H1 (cell line): Measurements from ENCODE around the gene THYN1. TPM values are rescaled to one million over a fixed set of nuclear protein-coding genes. Genes with fewer than 3 reads are reported as not detected.

Experiments
- HDAC6 ChIP-seq: IDR thresholded peaks from one replicate; pipeline ENCODE4 v1.7.1; 2012; ENCODE audit warnings: low read depth, mild to moderate bottlenecking, inconsistent platforms, low read length, moderate library complexity
- POLR2AphosphoS5 ChIP-seq: IDR thresholded peaks from 2 replicates; pipeline ENCODE4 v1.6.1; 2011; ENCODE audit warnings: low read depth, low read length
- SIX5 ChIP-seq: IDR thresholded peaks from 2 replicates; pipeline ENCODE4 v1.6.1; 2011; ENCODE audit warnings: mild to moderate bottlenecking, low read depth, low read length
- polyA plus RNA-seq, 7 experiments: library from polyadenylated mRNA; depleted of rRNA in 3 of 7; stranded (reverse) in 5 of 7; unstranded in 2 of 7; fragments of >200 nt in 5 of 7; fragments of 200-250 nt in 2 of 7; gene quantifications; 1 replicate in 5 of 7; 2 replicates in 1 of 7; 4 replicates in 1 of 7; pipeline versions ENCODE4 v1.2.1 to v1.2.3, GENCODE V29; 2011 to 2013; ENCODE audit warnings: missing spikeins in 2 of 7, mixed read lengths in 2 of 7
- total RNA-seq: library from RNA; stranded (reverse); fragmentation: NEBNext Ultra II Directional; extraction: Animal tissue kit (Norgen Biotek cat#: 25700); gene quantifications from 2 replicates; pipeline ENCODE4 v1.2.1, GENCODE V29; 2021

The THYN1 gene
- total and polyA plus RNA-seq, 2 of the 8 experiments (the other 6 are each of a cell fraction or from before 2014, with no cell fraction given), result 77.3 to 95.1 TPM

DNA sequence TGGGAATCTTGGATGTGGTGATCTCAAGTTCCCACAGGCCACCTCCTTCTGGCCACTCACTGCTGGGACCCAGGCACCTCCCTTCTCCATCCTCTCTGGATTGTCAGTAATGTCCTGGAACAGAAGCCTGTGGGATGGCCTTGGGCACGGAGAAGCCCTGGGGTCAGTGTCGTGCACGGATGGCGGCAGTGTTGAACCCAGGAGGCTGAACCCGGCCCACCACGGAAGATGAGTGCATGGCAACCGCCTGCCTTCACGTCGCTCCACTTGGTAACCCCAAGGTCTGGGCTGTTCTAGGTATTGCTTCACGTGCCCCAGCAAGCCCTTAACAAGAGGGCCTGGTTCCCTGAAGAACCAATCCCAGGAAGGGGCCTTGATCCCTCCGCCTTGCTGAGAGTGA is 7.1 kb downstream of the THYN1 start (continued):
- TF ChIP-seq POLR2AphosphoS5 (no peak), SIX5 (no peak), HDAC6 (no peak)
